OCI-LY7 (cell line): Measurements from ENCODE around the gene DENND2A.

Source experiments
- EZH2phosphoT487 ChIP-seq: fragments of 200-600 bp; sonication (generic); IDR thresholded peaks from 2 replicates; pipeline ENCODE4 v1.6.1; 2018; ENCODE audit warnings: low read depth, borderline replicate concordance, mild to moderate bottlenecking, mixed run types, antibody characterized with exemption, low read length, moderate library complexity, mixed read lengths
- TF ChIP-seq, protein P1 (sequence below): fragments of 200-600 bp; sonication (generic); conservative IDR thresholded peaks from 2 replicates; pipeline ENCODE4 v1.5.1; 2014; ENCODE audit warnings: mild to moderate bottlenecking, antibody characterized with exemption, low read length, moderate library complexity, mixed read lengths

DNA sequence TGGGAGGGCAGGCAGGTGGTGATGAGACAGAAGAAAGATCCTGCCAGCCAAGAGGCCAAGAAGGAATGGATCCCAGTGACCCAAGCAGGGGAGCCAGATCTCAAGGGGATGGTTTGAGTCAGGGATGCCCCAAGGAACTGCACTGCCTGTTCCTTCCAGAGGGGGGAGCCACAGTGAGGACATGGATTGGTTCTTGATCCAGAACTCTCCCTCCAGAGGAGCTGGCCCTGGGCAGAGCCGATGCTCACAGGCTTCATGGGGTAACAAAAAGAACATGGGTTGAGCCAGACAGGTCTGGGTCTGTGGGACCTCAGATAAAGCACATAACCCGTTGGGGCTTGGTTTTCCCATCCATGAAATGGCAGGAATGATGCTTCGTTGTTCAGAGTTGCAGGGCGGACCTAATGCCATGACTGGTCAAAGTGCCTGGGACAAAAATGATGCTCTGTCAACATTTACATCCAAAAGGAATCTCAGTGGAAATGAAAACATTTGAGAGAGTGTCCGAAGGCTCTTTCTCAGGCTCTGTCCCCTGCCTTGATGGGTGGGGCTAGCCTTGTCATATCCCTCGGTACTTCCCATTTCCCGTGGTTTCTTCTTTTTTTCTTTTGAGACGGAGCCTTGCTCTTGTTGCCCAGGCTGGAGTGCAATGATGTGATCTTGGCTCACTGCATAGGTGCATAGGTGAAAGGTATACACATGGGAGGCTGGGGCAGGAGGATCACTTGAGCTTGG, 4.7 kb upstream of the DENND2A start:
- TF ChIP-seq, protein P1, sequence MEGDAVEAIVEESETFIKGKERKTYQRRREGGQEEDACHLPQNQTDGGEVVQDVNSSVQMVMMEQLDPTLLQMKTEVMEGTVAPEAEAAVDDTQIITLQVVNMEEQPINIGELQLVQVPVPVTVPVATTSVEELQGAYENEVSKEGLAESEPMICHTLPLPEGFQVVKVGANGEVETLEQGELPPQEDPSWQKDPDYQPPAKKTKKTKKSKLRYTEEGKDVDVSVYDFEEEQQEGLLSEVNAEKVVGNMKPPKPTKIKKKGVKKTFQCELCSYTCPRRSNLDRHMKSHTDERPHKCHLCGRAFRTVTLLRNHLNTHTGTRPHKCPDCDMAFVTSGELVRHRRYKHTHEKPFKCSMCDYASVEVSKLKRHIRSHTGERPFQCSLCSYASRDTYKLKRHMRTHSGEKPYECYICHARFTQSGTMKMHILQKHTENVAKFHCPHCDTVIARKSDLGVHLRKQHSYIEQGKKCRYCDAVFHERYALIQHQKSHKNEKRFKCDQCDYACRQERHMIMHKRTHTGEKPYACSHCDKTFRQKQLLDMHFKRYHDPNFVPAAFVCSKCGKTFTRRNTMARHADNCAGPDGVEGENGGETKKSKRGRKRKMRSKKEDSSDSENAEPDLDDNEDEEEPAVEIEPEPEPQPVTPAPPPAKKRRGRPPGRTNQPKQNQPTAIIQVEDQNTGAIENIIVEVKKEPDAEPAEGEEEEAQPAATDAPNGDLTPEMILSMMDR = peak; percentile 58
- no peak for TF ChIP-seq EZH2phosphoT487
